Measurements from ENCODE around the gene NACC2.
"Not testable (repeated sequence)": the region's sequence is repeated elsewhere in the genome, so short reads cannot be mapped to it uniquely, and the experiment has no call there.

The NACC2 gene

GRCh38 chr9:136031741-136032730 lies 63.1 kb downstream of the NACC2 start:
- no peak overlapping the region for H3K4me3 ChIP-seq (ENCODE audit: low read depth, low read length)

GRCh38 chr9:136031094-136031493 lies 64.0 kb downstream of the NACC2 start:
- no peak for DNase-seq (ENCODE audit: low read depth)

More at GRCh38 chr9:136031741-136032730, 63.1 kb downstream of the NACC2 start:
- no peak for DNase-seq (ENCODE audit: low read depth)

GRCh38 chr9:136029556-136029955 lies 65.5 kb downstream of the NACC2 start:
- no peak for DNase-seq (ENCODE audit: low read depth)
- no peak overlapping the region for H3K4me3 ChIP-seq (ENCODE audit: low read depth, low read length)

More at GRCh38 chr9:136031094-136031493, 64.0 kb downstream of the NACC2 start:
- H3K4me3 ChIP-seq (ENCODE audit: low read depth, low read length) = no peak overlapping the region

GRCh38 chr9:136028760-136029470 lies 66.2 kb downstream of the NACC2 start:
- no peak for DNase-seq (ENCODE audit: low read depth)
- H3K4me3 ChIP-seq (ENCODE audit: low read depth, low read length) = no peak overlapping the region

- not testable (repeated sequence) for DNase-seq (ENCODE audit: low read depth); H3K4me3 ChIP-seq (ENCODE audit: low read depth, low read length)
Observed at GRCh38 chr9:136026943-136027289, 68.2 kb downstream of the NACC2 start.

GRCh38 chr9:136026266-136026942 lies 68.7 kb downstream of the NACC2 start:
- no peak overlapping the region for H3K4me3 ChIP-seq (ENCODE audit: low read depth, low read length)
- no peak for DNase-seq (ENCODE audit: low read depth)

- H3K4me3 ChIP-seq (ENCODE audit: low read depth, low read length) = no peak overlapping the region
- no peak for DNase-seq (ENCODE audit: low read depth)
Observed at GRCh38 chr9:136025481-136025880, 69.6 kb downstream of the NACC2 start.

GRCh38 chr9:136024696-136025316 lies 70.3 kb downstream of the NACC2 start:
- no peak for DNase-seq (ENCODE audit: low read depth)
- no peak overlapping the region for H3K4me3 ChIP-seq (ENCODE audit: low read depth, low read length)

GRCh38 chr9:136024286-136024685 lies 70.8 kb downstream of the NACC2 start:
- DNase-seq (ENCODE audit: low read depth) = no peak
- no peak overlapping the region for H3K4me3 ChIP-seq (ENCODE audit: low read depth, low read length)

GRCh38 chr9:136023410-136024225 lies 71.5 kb downstream of the NACC2 start:
- H3K4me3 ChIP-seq (ENCODE audit: low read depth, low read length) = no peak overlapping the region

GRCh38 chr9:136022731-136023409 lies 72.2 kb downstream of the NACC2 start:
- DNase-seq (ENCODE audit: low read depth) = no peak
- H3K4me3 ChIP-seq (ENCODE audit: low read depth, low read length) = no peak overlapping the region

More at GRCh38 chr9:136023410-136024225, 71.5 kb downstream of the NACC2 start:
- DNase-seq (ENCODE audit: low read depth) = peak; percentile 46

GRCh38 chr9:136021872-136022681 lies 73.0 kb downstream of the NACC2 start:
- DNase-seq (ENCODE audit: low read depth) = no peak
- H3K4me3 ChIP-seq (ENCODE audit: low read depth, low read length) = no peak overlapping the region

GRCh38 chr9:136021171-136021871 lies 73.8 kb downstream of the NACC2 start:
- no peak for DNase-seq (ENCODE audit: low read depth)

GRCh38 chr9:136020671-136021070 lies 74.4 kb downstream of the NACC2 start:
- no peak overlapping the region for H3K4me3 ChIP-seq (ENCODE audit: low read depth, low read length)

More at GRCh38 chr9:136021171-136021871, 73.8 kb downstream of the NACC2 start:
- H3K4me3 ChIP-seq (ENCODE audit: low read depth, low read length) = no peak overlapping the region

GRCh38 chr9:136020206-136020605 lies 74.9 kb downstream of the NACC2 start:
- DNase-seq (ENCODE audit: low read depth) = no peak
- H3K4me3 ChIP-seq (ENCODE audit: low read depth, low read length) = no peak overlapping the region

More at GRCh38 chr9:136020671-136021070, 74.4 kb downstream of the NACC2 start:
- no peak for DNase-seq (ENCODE audit: low read depth)

- DNase-seq (ENCODE audit: low read depth) = no peak
- no peak overlapping the region for H3K4me3 ChIP-seq (ENCODE audit: low read depth, low read length)
Observed at GRCh38 chr9:136019681-136020060, 75.4 kb downstream of the NACC2 start.

All from skeletal muscle cell (primary cell).